SH-SY5Y (cell line): ENCODE results near the gene RBPJ.

Experiments used
- GATA2 ChIP-seq: IDR thresholded peaks from 2 replicates; pipeline ENCODE4 v1.6.1; 2011; ENCODE audit warnings: mild to moderate bottlenecking, low read depth, low read length
- GATA3 ChIP-seq: IDR thresholded peaks from 2 replicates; pipeline ENCODE4 v1.6.1; 2011; ENCODE audit warnings: low read depth, mild to moderate bottlenecking, low read length, moderate library complexity

- TF ChIP-seq GATA3 = no peak
- no peak for TF ChIP-seq GATA2
These were observed 59.9 kb downstream of the RBPJ start for GRCh38 chr4:26380740-26381139.
